GM18498 (cell line): Measurements from ENCODE around the gene NDUFA3.
"Not testable (repeated sequence)": the region's sequence is repeated elsewhere in the genome, so short reads cannot be mapped to it uniquely, and the experiment has no call there.

ENCODE experiments used
- ATAC-seq: cut with Tn5 transposase; IDR thresholded peaks from one replicate; pipeline ENCODE4 v1.9.1; 2021; ENCODE audit warnings: mild to moderate bottlenecking, moderate library complexity; ENCODE audit not compliant: unreplicated experiment

The NDUFA3 gene

GRCh38 chr19:54102421-54103169, at the start of gene NDUFA3:
Gene NDUFA3, plus strand, starts transcription at chr19:54102855. Its CDS starts 24 bp downstream, at chr19:54102879.
- ATAC-seq = peak; percentile 93

GRCh38 chr19:54062643-54063042, 40.0 kb upstream of the NDUFA3 start:
- ATAC-seq = no peak

GRCh38 chr19:54063350-54064116, 39.1 kb upstream of the NDUFA3 start, which contains the start of gene VSTM1:
Gene VSTM1, minus strand, starts transcription at chr19:54063897. Its CDS starts 120 bp downstream, at chr19:54063777.
- ATAC-seq = no peak

GRCh38 chr19:54069470-54069869, 33.2 kb upstream of the NDUFA3 start:
- no peak for ATAC-seq

GRCh38 chr19:54073829-54074228, 28.8 kb upstream of the NDUFA3 start:
- no peak for ATAC-seq

GRCh38 chr19:54074851-54075250, 27.8 kb upstream of the NDUFA3 start:
- ATAC-seq = no peak

- no peak for ATAC-seq
These were observed 25.3 kb upstream of the NDUFA3 start for GRCh38 chr19:54077334-54077733.

- no peak for ATAC-seq
These were observed 21.6 kb upstream of the NDUFA3 start, which contains the start of gene TARM1 for GRCh38 chr19:54081032-54081431. Gene TARM1, minus strand, starts transcription at chr19:54081365. Its CDS starts 25 bp downstream, at chr19:54081340.

GRCh38 chr19:54084410-54084809, 18.2 kb upstream of the NDUFA3 start:
- no peak for ATAC-seq

- no peak for ATAC-seq
These were observed 8.1 kb upstream of the NDUFA3 start for GRCh38 chr19:54094426-54095000.

GRCh38 chr19:54095136-54095858, 7.4 kb upstream of the NDUFA3 start:
- ATAC-seq = no peak

- ATAC-seq = not testable (repeated sequence)
These were observed 6.6 kb upstream of the NDUFA3 start for GRCh38 chr19:54095859-54096616.

- no peak for ATAC-seq
These were observed 6.0 kb upstream of the NDUFA3 start for GRCh38 chr19:54096617-54097106.

GRCh38 chr19:54099190-54099902, 3.3 kb upstream of the NDUFA3 start:
- ATAC-seq = no peak

- ATAC-seq = not testable (repeated sequence)
These were observed 2.8 kb upstream of the NDUFA3 start for GRCh38 chr19:54099903-54100255.

- no peak for ATAC-seq
These were observed 2.1 kb upstream of the NDUFA3 start, which contains the start of gene OSCAR for GRCh38 chr19:54100561-54100960. Gene OSCAR, minus strand, starts transcription at chr19:54100803. Its CDS starts 11 bp downstream, at chr19:54100792.

- no peak for ATAC-seq
These were observed 2.5 kb downstream of the NDUFA3 start for GRCh38 chr19:54104998-54105715.

GRCh38 chr19:54105796-54106195, 3.1 kb downstream of the NDUFA3 start:
- ATAC-seq = no peak

- ATAC-seq = no peak
These were observed 4.1 kb downstream of the NDUFA3 start for GRCh38 chr19:54106716-54107115.
